Rectal smooth muscle tissue (tissue), 1 donor: ENCODE data around the gene TNFAIP3.

Experiments
- H3K27ac ChIP-seq: one replicate; pipeline ENCODE4 v1.7.0; 2013; ENCODE audit warnings: low read depth, low read length, inconsistent platforms
- H3K27me3 ChIP-seq: one replicate; pipeline ENCODE4 v1.7.0; 2013; ENCODE audit warnings: low read length; ENCODE audit not compliant: control insufficient read depth, insufficient read depth
- H3K36me3 ChIP-seq: one replicate; pipeline ENCODE4 v1.7.0; 2013; ENCODE audit warnings: low read length; ENCODE audit not compliant: control insufficient read depth, insufficient read depth
- H3K4me1 ChIP-seq: one replicate; pipeline ENCODE4 v1.7.0; 2013; ENCODE audit warnings: low read length; ENCODE audit not compliant: control insufficient read depth, insufficient read depth
- H3K4me3 ChIP-seq: one replicate; pipeline ENCODE4 v1.7.0; 2013; ENCODE audit warnings: low read length
- H3K9ac ChIP-seq: one replicate; pipeline ENCODE4 v1.7.0; 2013; ENCODE audit warnings: low read length

TNFAIP3 gene

DNA sequence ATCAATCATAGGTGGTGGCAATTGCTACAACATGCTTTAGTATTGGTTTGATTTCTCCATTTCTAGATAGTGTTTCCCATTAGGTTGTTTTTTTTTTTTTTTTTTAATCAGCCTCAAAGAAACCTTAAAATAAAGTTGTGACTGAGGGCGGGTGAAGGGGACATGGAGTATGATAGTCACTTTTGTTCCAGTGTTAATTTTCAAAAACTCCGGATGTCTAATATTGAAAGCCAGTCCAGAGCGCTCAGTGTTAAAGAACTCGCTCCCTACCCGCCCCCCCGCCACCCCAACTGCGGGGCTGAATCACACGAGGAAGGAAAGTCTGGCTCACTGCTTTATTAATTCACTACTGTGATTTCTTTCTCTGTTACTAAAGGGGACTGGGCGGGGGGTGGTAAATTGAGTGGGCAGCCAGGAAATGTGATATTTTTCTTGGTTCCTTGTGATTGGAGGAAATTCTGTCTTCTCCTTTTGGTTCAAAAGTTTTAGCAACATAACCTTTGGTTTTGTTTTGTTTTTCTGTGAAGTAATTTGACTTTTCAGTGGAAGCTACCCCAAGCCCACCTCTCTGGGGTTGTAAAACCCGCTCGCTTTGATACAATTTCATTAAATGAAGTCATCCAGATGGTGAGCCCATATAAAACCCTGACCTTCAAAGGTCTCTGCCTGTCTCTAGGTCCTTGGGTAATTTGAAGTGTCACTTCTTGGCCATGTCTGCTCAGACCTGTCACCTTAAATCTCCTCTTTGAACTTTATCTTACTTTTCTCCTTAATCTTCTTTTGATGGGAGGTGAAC, 38.0 kb downstream of the TNFAIP3 start:
- no peak overlapping the region for H3K9ac ChIP-seq
- no peaks in the 10 kb centered on the region for H3K27me3 ChIP-seq
- no peak overlapping the region for H3K27ac ChIP-seq
- H3K4me1 ChIP-seq, result no peaks in the 10 kb centered on the region
- no peak overlapping the region for H3K4me3 ChIP-seq
- H3K36me3 ChIP-seq, result no peaks in the 10 kb centered on the region

DNA sequence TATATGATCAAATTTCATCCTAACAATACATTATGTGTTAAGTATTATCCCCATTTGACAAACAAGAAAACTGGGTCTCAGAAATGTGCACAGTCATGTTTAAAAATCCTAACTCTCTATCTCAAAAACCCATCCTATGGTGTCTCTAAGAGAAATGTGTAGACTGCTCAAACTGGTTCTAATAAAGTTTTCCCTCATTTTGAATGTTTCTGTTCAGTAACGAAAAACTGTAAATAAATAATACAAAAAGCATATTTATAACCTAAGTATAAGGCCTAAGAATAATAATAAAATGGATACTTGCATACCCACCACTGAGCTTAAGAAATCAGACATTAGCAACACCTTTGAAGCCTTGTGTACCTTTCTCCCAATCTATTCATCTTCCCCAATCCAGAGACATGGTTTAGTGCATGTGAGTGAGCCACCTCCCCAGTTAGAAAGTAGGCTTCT, 39.0 kb downstream of the TNFAIP3 start:
- H3K27ac ChIP-seq, result no peak overlapping the region
- no peak overlapping the region for H3K9ac ChIP-seq
- no peaks in the 10 kb centered on the region for H3K27me3 ChIP-seq
- H3K4me3 ChIP-seq, result no peak overlapping the region
- no peaks in the 10 kb centered on the region for H3K36me3 ChIP-seq
- H3K4me1 ChIP-seq, result no peaks in the 10 kb centered on the region

DNA sequence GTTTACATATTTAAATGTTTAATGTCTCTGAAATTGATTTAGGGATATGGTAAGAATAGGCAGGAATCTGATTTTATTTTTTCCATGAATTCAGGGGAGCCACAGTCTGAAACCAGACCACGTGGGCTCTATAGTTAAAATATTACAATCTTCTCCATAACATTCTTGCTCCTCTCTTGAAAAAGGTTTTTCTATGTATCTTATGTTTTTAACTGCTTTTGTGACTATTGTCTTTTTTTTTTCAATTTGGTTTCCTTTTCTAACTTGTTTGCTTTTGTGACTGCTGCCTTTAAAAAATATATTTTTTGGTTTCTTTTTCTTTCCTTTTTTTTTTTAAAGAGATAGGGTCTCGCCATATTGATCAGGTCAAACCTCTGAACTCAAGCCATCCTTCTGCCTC, 40.1 kb downstream of the TNFAIP3 start:
- no peak overlapping the region for H3K4me3 ChIP-seq

DNA sequence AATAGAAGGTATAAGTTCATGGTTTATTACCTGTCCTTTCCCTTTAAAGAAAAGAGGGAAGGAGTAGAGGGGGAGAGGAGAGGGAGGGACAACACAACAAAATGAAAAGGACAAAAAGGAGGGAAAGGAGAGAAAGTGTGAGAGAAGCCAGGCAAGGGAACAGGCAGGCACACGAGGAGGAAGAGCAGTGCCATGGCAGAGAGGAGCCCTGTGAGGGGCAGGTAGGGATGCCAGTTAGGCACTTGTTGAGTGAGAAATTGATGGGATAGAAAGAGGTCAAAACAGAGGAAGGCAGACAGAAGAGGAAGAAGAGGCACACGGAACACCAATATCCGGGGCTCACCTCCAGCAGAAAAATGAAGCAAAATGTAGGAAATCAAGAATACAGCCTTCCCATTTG, 42.5 kb downstream of the TNFAIP3 start:
- Histone ChIP-seq H3K4me3 (no peak overlapping the region), H3K9ac (no peak overlapping the region), H3K4me1 (no peaks in the 10 kb centered on the region), H3K27me3 (no peaks in the 10 kb centered on the region), H3K36me3 (no peaks in the 10 kb centered on the region), H3K27ac (no peak overlapping the region)

More for the DNA sequence above, 40.1 kb downstream of the TNFAIP3 start:
- Histone ChIP-seq H3K27ac (no peak overlapping the region), H3K9ac (no peak overlapping the region), H3K27me3 (no peaks in the 10 kb centered on the region), H3K36me3 (no peaks in the 10 kb centered on the region), H3K4me1 (no peaks in the 10 kb centered on the region)

DNA sequence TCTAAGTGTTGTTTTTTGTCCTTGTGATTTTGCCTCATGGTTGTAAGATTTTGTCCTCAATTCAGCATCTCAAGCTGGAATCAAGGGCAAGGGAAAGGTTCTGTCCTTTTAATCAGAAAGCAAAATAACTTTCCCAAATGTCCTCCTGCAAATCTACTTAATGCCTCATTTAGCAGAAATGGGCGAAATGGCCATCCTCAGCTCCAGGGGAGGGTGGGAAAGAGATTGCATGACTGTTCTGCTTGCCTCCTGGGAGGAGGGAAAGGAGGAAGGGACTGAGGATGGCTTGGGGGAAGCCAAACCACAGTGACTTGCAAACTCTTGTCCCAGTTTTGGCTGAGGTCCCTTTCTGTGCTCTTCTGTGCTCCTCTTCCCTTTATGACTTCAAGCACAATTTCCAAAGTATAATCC, 43.4 kb downstream of the TNFAIP3 start:
- H3K4me1 ChIP-seq, result no peaks in the 10 kb centered on the region
- no peaks in the 10 kb centered on the region for H3K36me3 ChIP-seq
- H3K9ac ChIP-seq, result no peak overlapping the region
- H3K27me3 ChIP-seq, result no peaks in the 10 kb centered on the region
- no peak overlapping the region for H3K27ac ChIP-seq
- H3K4me3 ChIP-seq, result no peak overlapping the region

DNA sequence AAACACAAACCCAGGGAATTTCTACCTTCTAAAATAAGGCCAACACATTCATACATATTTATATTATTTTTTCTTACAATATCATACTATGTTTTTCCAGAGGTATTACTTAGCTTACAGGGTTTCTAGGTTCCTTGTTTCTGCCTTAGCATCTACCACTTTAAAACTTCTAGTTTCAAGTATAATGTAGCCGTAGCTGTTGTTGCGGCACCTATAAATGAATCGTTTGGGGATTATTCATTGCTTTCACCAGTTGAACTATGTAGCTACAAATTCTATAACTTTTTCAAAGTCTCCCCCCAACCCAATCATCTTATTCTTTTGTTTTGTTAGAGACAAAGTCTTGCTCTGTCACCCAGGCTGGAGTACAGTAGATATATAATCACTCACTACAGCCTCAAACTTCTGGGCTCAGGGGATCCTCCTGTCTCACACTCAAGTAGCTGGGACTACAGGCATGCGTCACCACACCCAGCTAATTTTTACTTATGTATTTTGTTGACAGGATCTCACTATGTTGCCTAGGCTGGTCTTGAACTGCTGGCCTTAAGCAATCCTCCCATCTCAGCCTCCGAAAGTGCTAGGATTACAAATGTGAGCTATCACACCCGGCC, 43.9 kb downstream of the TNFAIP3 start:
- H3K4me1 ChIP-seq, result no peaks in the 10 kb centered on the region
- no peaks in the 10 kb centered on the region for H3K27me3 ChIP-seq
- H3K9ac ChIP-seq, result no peak overlapping the region
- H3K4me3 ChIP-seq, result no peak overlapping the region
- no peaks in the 10 kb centered on the region for H3K36me3 ChIP-seq
- H3K27ac ChIP-seq, result no peak overlapping the region

DNA sequence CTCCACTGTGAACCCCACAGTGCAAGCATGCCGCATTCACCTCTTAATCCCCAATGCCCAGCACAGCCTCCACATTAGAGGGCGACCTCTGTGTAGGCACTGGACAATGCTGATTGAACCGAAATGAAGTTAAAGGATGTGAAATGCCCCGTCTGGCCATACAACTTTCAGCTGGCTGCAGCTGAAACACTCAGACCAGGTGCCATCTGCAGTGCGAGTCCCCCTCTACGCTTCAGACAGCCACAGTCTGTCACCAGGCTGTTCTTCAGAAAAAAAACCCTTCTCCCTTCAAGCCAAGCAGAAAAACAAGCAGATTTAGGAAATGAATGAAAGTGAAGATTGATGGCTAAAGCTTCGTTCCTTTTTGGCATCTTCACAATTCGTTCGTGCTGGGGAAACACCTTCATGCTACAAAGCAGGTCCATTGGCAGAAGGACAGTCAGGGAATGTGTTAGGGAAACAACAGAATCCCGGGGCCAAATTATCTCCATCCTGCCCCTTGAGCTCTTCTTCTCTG, 44.7 kb downstream of the TNFAIP3 start:
- Histone ChIP-seq H3K9ac (no peak overlapping the region), H3K27ac (no peak overlapping the region), H3K4me3 (no peak overlapping the region), H3K4me1 (no peaks in the 10 kb centered on the region), H3K36me3 (no peaks in the 10 kb centered on the region), H3K27me3 (no peaks in the 10 kb centered on the region)

DNA sequence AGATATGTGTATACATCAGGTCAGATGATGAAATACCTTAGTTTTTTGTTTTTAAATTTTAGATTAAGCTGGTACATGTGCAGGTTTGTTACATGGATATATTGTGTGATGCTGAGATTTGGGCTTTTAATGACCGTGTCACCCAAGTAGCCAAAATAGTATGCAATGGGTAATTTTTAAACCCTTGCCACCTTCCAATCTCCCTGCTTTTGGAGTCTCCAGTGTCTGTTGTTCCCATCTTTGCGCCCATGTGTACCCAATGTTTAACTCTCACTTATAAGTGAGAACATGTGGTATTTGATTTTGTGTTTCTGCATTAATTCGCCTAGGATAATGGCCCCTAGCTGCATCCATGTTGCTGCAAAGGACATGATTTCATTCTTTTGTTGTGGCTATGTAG, 45.8 kb downstream of the TNFAIP3 start:
- no peak overlapping the region for H3K27ac ChIP-seq
- no peaks in the 10 kb centered on the region for H3K36me3 ChIP-seq
- no peaks in the 10 kb centered on the region for H3K4me1 ChIP-seq
- H3K27me3 ChIP-seq, result no peaks in the 10 kb centered on the region
- H3K4me3 ChIP-seq, result no peak overlapping the region
- H3K9ac ChIP-seq, result no peak overlapping the region

DNA sequence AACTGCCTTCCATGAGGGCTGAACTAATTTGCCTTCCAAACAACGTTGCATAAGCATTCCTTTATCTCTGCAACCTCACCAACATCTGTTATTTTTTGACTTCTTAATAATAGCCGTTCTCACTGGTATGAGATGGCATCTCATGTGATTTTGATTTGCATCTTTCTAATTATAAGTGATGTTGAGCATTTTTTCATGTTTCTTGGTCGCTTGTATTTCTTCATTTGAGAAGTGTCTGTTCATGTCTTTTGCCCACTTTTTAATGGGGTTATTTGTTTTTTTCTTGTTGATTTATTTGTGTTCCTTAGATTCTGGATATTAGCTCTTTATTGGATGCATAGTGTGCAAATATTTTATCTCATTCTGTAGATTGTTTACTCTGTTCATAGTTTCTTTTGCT, 46.4 kb downstream of the TNFAIP3 start:
- H3K4me1 ChIP-seq, result no peaks in the 10 kb centered on the region
- H3K27me3 ChIP-seq, result no peaks in the 10 kb centered on the region
- no peak overlapping the region for H3K27ac ChIP-seq
- no peak overlapping the region for H3K9ac ChIP-seq
- no peak overlapping the region for H3K4me3 ChIP-seq
- no peaks in the 10 kb centered on the region for H3K36me3 ChIP-seq

DNA sequence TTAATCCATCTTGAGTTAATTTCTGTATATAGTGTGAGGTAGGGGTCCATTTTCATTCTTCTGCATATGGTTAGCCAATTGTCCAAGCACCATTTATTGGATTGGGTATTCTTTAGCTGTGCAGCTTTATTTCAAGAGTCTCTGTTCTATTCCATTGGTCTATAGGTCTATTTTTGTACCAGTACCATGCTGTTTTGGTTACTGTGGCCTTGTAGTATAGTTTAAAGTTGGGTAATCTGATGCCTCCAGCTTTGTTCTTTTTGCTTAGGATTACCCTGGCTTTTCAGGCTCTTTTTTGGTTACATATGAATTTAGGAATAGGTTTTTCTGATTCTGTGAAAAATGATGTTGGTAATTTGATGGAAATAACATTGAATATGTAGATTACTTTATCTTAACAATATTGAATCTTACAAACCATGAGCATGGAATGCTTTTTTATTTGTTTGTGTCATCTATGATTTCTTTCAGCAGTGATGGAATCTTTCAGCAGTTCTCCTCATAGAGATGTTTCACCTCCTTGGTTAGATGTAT, 47.0 kb downstream of the TNFAIP3 start:
- H3K4me1 ChIP-seq, result no peaks in the 10 kb centered on the region
- H3K36me3 ChIP-seq, result no peaks in the 10 kb centered on the region
- H3K9ac ChIP-seq, result no peak overlapping the region
- H3K27ac ChIP-seq, result no peak overlapping the region
- no peak overlapping the region for H3K4me3 ChIP-seq
- H3K27me3 ChIP-seq, result no peaks in the 10 kb centered on the region

DNA sequence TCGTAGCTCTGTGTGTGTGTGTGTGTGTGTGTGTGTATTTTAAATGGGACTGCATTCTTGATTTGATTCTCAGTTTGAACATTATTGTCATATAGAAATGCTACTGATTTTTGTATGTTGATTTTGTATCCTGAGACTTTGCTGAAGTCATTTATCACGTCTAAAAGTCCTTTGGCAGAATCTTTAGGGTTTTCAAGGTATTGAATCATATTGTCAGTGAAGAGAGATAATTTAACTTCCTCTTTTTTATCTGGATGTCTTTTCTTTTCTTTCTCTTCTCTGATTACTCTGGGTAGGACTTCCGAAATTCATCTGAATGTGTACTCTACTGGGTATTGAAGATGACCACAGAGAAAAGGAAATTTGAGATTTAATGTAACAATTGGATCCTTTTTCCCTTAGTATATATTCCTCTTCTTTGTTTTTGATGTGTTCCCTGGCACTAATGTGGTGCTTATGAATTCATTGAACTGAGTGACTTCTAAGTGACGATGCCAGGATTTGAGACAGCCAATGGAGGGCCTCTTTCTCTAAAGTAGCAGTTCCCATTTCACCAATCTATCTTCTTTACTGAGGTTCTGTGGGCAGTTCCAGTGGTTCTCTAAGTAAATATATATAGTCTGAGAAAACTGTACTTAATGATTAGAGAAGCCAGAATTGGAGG, 47.6 kb downstream of the TNFAIP3 start:
- Histone ChIP-seq H3K4me1 (no peaks in the 10 kb centered on the region), H3K4me3 (no peak overlapping the region), H3K27me3 (no peaks in the 10 kb centered on the region), H3K36me3 (no peaks in the 10 kb centered on the region), H3K9ac (no peak overlapping the region), H3K27ac (no peak overlapping the region)

DNA sequence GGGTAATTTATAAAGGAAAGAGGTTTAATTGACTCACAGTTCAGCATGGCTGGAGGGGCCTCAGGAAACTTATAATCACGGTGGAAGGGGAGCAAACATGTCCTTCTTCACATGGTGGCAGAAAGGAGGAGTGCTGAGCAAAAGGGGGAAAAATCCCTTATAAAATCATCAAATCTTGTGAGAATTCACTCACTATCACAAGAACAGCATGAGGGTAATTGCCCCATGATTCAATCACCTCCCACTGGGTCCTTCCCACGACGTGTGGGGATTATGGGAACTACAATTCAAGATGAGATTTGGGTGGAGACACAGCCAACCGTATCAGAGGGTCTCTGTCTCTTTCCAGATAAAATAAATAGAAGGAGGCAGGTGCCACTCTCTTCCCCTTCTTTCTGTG, 48.7 kb downstream of the TNFAIP3 start:
- H3K4me1 ChIP-seq, result no peaks in the 10 kb centered on the region
- H3K9ac ChIP-seq, result no peak overlapping the region
- no peaks in the 10 kb centered on the region for H3K27me3 ChIP-seq
- no peak overlapping the region for H3K27ac ChIP-seq
- no peaks in the 10 kb centered on the region for H3K36me3 ChIP-seq
- H3K4me3 ChIP-seq, result no peak overlapping the region
